ENCODE data around the gene BBX.

DNA sequence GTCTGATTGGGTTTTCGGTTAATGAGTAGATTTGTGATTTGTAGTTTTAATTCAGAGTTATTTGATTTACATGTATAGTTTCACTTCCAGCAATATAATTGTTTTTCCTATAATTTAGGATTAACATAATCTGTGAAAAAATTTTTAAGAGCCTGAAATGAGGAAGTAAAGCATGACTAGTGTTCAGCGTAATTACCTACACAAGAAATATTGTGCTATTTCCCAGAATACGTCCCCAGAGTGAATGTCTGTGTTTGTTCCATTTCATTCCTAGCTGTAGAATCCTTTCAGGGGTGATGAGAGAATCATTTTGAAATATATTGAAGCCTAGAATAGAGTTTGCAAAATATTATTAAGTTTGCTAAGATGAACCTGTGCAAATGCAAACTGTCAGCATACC, 247.1 kb downstream of the BBX start:
- TF ChIP-seq, protein P1, sequence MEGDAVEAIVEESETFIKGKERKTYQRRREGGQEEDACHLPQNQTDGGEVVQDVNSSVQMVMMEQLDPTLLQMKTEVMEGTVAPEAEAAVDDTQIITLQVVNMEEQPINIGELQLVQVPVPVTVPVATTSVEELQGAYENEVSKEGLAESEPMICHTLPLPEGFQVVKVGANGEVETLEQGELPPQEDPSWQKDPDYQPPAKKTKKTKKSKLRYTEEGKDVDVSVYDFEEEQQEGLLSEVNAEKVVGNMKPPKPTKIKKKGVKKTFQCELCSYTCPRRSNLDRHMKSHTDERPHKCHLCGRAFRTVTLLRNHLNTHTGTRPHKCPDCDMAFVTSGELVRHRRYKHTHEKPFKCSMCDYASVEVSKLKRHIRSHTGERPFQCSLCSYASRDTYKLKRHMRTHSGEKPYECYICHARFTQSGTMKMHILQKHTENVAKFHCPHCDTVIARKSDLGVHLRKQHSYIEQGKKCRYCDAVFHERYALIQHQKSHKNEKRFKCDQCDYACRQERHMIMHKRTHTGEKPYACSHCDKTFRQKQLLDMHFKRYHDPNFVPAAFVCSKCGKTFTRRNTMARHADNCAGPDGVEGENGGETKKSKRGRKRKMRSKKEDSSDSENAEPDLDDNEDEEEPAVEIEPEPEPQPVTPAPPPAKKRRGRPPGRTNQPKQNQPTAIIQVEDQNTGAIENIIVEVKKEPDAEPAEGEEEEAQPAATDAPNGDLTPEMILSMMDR (IDR thresholded peaks at IDR 0.05), result no peak
- TF ChIP-seq POLR2A (IDR thresholded peaks at IDR 0.05), result no peak

Measured in upper lobe of left lung (tissue), 4 donors.